ENCODE measurements around the gene CEACAM16.

The CEACAM16 gene

GRCh38 chr19:44698492-44699201 lies at the start of gene CEACAM16:
Gene CEACAM16 (plus strand): TSS chr19:44699151. CDS start chr19:44701457, 2,306 bp downstream.
- TF ChIP-seq CTCF (IDR thresholded peaks at IDR 0.05; ENCODE audit: extremely low read depth, insufficient read depth, missing control alignments) = no peak
- DNase-seq (ENCODE audit: low spot score) = no peak
- in situ Hi-C loops (cut with MboI; ENCODE audit: low pct_unique_long_range_greater_than_20kb, low sequenced_read_pairs, unreplicated experiment) = no loop called here

DNA sequence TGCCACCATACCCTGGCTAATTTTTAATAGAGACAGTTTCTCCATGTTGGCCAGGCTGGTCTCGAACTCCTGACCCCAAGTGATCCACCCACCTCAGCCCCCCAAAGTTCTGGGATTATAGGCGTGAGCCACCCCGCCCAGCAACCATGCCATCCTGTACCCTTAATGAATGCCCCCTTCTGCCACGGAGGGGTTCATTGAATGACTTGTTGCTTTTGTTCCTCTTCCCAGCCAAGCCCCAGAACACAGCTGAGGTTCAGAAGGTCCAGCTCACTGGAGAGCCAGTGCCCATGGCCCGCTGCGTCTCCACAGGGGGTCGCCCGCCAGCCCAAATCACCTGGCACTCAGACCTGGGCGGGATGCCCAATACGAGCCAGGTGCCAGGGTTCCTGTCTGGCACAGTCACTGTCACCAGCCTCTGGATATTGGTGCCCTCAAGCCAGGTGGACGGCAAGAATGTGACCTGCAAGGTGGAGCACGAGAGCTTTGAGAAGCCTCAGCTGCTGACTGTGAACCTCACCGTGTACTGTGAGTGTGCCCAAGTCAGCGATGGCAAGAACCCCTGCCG lies 49.3 kb upstream of the CEACAM16 start:
- in situ Hi-C loops (cut with MboI; ENCODE audit: low pct_unique_long_range_greater_than_20kb, low sequenced_read_pairs, unreplicated experiment) = no loop called here
- TF ChIP-seq CTCF (IDR thresholded peaks at IDR 0.05; ENCODE audit: extremely low read depth, insufficient read depth, missing control alignments) = no peak

GRCh38 chr19:44653343-44653742 lies 45.6 kb upstream of the CEACAM16 start:
- no peak for DNase-seq (ENCODE audit: low spot score)
- in situ Hi-C loops (cut with MboI; ENCODE audit: low pct_unique_long_range_greater_than_20kb, low sequenced_read_pairs, unreplicated experiment) = no loop called here
- no peak for TF ChIP-seq CTCF (IDR thresholded peaks at IDR 0.05; ENCODE audit: extremely low read depth, insufficient read depth, missing control alignments)

More for the DNA sequence above, 49.3 kb upstream of the CEACAM16 start:
- no peak for DNase-seq (ENCODE audit: low spot score)

- in situ Hi-C loops (cut with MboI; ENCODE audit: low pct_unique_long_range_greater_than_20kb, low sequenced_read_pairs, unreplicated experiment) = no loop called here
- peak; percentile 88 for DNase-seq (ENCODE audit: low spot score)
- peak; percentile 88 for TF ChIP-seq CTCF (IDR thresholded peaks at IDR 0.05; ENCODE audit: extremely low read depth, insufficient read depth, missing control alignments)
Observed at GRCh38 chr19:44653977-44654774, 44.8 kb upstream of the CEACAM16 start.

DNA sequence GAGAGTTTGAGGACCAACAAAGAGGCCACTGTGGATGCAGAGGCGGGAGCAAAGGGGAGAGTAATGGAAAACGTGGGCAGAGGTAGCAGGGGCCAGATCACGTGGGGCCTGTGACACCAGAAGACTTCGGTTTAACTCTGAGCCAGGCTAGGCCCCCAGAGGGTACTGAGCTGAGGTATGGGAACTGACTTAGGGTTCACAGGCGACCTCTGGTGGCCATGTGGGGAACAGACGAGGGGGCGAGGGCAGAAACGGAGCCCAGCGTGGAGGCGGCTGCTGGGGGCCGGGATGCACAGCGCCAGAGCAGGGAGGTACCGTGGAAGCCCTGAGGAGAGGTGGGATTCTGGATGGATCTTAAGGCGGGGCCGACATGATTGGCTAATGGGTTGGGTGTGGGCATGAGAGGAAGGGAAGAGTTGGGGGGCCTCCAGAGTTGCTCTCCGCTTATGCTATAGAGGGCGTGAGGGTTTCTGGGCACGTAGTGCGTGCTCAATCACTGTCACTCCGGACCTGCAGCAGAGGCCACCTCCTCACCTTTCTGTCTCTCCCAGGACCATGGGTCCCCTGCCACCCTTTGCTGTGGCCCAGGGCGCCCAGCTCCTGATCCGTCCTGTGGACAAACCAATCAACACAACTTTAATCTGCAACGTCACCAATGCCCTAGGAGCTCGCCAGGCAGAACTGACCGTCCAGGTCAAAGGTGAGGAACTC lies 41.6 kb upstream of the CEACAM16 start:
- DNase-seq (ENCODE audit: low spot score) = peak; percentile 84
- peak; percentile 94 for TF ChIP-seq CTCF (IDR thresholded peaks at IDR 0.05; ENCODE audit: extremely low read depth, insufficient read depth, missing control alignments)

GRCh38 chr19:44658069-44658733 lies 40.8 kb upstream of the CEACAM16 start:
- no peak for TF ChIP-seq CTCF (IDR thresholded peaks at IDR 0.05; ENCODE audit: extremely low read depth, insufficient read depth, missing control alignments)
- in situ Hi-C loops (cut with MboI; ENCODE audit: low pct_unique_long_range_greater_than_20kb, low sequenced_read_pairs, unreplicated experiment) = no loop called here
- DNase-seq (ENCODE audit: low spot score) = no peak

More for the DNA sequence above, 41.6 kb upstream of the CEACAM16 start:
- in situ Hi-C loops (cut with MboI; ENCODE audit: low pct_unique_long_range_greater_than_20kb, low sequenced_read_pairs, unreplicated experiment) = no loop called here
